DOHH2 (cell line): ENCODE data around the gene FYB1.

Source experiments
- CTCF ChIP-seq: fragments of 200-600 bp; sonication (generic); IDR thresholded peaks from one replicate; pipeline ENCODE4 v1.5.1; 2014; ENCODE audit warnings: antibody characterized with exemption, mild to moderate bottlenecking, low read depth, low read length; ENCODE audit not compliant: poor library complexity, severe bottlenecking
- EZH2phosphoT487 ChIP-seq: fragments of 200-600 bp; sonication (generic); IDR thresholded peaks from 2 replicates; pipeline ENCODE4 v1.6.1; 2017; ENCODE audit warnings: borderline replicate concordance, mild to moderate bottlenecking, antibody characterized with exemption, low read length, moderate library complexity, mixed read lengths

GRCh38 chr5:39099831-39100230 is 119.5 kb downstream of the FYB1 start:
- TF ChIP-seq CTCF (no peak), EZH2phosphoT487 (no peak)
